Amniotic stem cell (primary cell): ENCODE data around the gene FSD2.
"Not testable (repeated sequence)": the region's sequence is repeated elsewhere in the genome, so short reads cannot be mapped to it uniquely, and the experiment has no call there.

Experiments
- DNase-seq: peaks from one replicate; lab custom pipeline; 2025; lab: John Stamatoyannopoulos, UW

FSD2 gene

GRCh38 chr15:82831894-82832600 lies 26.2 kb upstream of the FSD2 start:
- no peak for DNase-seq

DNA sequence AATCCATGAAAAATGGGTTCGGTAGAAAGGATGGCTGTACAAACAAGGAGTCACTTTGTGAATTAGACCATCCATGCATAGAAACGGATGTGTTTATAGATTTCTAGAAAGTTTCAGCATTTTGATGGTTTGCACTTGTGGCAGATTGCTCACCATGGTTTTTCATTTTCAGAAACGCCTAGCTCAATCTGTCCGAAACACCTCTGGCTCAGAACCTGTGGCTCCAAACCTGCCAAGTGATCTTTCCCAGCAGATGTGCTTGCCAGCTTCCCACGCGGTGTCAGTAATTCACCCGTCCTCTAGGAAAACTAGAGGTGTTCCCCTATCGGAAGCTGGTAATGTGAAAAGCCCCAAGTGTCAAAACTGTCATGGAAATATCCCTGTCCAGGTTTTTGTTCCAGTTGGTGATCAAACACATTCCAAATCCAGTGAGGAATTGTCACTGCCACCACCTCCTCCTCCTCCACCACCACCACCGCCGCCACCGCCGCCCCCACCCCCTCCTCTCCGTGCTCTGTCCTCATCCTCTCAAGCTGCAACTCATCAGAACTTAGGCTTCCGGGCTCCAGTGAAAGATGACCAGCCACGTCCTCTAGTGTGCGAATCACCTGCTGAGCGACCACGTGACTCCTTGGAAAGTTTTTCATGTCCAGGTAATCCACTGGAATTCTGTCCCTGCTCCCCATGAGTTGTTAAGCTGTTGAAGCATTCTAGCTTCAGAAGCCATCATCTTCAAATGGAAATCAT lies 24.7 kb upstream of the FSD2 start:
- no peak for DNase-seq

GRCh38 chr15:82829234-82829633 lies 23.4 kb upstream of the FSD2 start:
- DNase-seq, result no peak

GRCh38 chr15:82828075-82828474 lies 22.2 kb upstream of the FSD2 start:
- DNase-seq, result no peak

GRCh38 chr15:82823049-82823448 lies 17.2 kb upstream of the FSD2 start:
- no peak for DNase-seq

DNA sequence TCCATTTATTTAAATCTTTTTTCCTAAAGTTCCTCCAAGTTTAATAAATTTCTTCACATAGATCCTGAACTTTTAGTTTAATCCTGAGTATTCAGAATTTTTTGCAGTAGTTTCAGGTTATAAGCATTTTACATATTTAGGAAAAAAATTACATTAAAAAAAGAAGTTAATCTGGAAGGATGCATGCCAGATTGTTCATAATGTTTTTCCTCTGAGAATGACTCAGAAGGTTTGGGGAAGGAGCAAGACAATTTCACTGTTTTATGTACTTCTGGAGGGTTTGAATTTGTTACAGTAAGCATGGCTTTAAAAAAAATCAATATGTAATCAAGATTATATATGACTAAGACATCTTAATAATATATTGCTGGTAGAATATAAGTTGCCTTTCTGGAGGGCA lies 16.0 kb upstream of the FSD2 start:
- DNase-seq, result not testable (repeated sequence)

DNA sequence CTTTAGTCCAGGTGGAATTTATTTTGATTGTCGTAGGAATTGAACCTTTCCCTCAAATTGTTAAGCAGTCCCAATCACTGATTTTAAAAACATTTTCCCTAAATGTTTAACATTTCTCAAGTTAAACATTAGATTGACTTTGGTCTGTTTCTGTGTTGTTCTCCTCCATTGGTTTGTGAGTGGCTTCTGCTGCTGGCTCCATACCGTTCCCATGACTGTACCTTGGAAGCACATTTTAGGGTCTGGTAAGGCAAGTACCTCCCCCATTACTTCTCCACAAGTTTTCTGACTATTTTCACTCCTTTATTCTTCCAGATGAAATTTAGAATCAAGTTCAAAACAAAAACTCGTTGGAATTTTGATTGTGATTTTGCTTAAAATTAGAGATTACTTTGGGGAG lies 15.5 kb upstream of the FSD2 start:
- DNase-seq, result not testable (repeated sequence)

DNA sequence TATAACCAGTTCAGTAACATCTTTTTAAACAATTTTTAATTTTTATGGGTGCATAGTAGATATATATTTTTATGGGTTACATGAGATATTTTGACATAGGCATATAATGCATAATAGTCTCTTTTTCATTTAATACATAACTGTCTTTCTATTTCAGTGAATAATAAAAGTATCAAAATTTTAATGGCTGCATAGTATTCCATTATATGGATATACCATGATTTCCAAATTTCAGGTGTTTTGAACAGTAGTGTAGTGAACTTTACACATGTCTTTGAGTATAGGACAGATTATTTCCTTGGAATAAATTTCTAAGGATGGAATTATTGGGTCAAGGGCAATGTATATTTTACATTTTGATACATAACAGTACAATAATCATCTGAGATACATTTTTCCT lies 14.3 kb upstream of the FSD2 start:
- DNase-seq, result no peak

GRCh38 chr15:82812994-82813393 lies 7.1 kb upstream of the FSD2 start:
- no peak for DNase-seq

- DNase-seq, result no peak
These were observed 5.1 kb upstream of the FSD2 start for GRCh38 chr15:82810890-82811426.

- DNase-seq, result no peak
These were observed 4.4 kb upstream of the FSD2 start for GRCh38 chr15:82810061-82810889.

- peak; percentile 97 for DNase-seq
These were observed 3.6 kb upstream of the FSD2 start, which contains the start of gene WHAMM for GRCh38 chr15:82809308-82810060. WHAMM (plus strand) TSS chr15:82809628; CDS start chr15:82809727, 99 bp downstream.

- DNase-seq, result no peak
These were observed 2.8 kb upstream of the FSD2 start for GRCh38 chr15:82808634-82809041.

DNA sequence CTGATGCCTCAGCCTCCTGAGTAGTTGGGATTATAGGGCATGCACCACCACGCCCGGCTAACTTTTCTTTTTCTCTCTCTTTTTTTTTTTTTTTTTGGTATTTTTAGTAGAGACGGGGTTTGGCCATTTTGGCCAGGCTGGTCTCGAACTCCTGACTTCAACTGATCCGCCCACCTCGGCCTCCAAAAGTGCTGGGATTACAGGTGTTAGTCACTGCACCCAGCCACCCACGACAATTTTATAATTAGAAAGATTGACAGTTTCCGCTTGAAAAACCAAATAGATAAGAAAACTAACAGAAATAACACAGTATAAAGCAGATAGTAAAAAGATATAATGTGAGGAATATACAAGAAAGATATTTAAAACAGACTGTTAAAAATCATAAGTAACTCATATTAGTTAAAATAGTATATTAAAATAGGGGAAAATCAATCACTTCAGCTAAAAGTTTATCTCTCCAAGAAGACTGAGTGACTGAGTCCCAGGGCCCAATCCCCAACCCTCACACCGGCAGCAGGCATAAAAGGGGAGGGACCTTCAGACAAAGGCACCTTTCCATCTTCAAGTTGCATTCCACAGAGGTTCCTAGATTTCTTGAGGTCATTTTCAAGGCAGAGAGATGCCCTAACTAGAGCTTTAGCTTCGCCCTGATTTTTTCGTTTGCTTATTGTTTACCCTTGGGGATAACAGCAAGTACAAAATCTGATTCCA lies 2.2 kb upstream of the FSD2 start:
- DNase-seq, result no peak

DNA sequence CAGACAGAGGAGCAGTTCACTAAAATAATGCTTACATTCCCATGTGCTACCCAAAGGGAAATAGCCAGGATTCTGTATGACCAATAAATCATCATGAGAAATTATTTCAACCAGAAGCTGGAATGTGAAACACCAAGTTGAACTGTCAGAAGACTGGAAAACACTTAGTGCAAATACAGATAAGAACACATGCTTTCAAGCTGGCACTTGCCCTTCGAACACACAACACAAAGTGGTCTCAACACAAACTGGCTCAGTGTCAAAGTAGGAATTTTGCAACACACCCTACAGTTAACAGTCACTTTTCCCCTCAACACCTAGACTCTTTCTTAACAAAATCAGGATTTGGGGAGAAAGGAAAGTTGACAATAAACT lies 1.3 kb downstream of the FSD2 start:
- DNase-seq, result no peak

GRCh38 chr15:82803793-82804574 lies 1.9 kb downstream of the FSD2 start:
- no peak for DNase-seq

DNA sequence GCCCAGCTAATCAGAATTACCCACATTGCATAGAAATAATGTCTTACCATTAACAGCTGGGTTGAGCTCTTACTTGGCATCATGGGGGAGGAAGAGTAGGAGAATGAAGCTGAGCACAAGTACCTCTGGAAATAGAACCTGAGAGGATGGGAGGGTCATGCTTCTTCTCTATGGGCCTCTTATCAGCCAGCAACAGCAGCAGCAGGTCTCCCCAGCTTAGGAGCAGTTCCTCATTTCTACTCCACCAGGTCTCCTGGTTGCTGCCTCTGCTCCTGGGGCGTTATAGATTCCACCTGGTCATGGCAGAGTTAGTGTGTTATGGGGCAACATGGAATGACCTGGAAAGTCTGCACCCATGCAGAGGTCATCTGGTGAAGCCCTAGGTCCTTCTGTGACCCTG lies 3.4 kb downstream of the FSD2 start:
- DNase-seq, result no peak

GRCh38 chr15:82799183-82799841 lies 6.6 kb downstream of the FSD2 start:
- DNase-seq, result no peak

DNA sequence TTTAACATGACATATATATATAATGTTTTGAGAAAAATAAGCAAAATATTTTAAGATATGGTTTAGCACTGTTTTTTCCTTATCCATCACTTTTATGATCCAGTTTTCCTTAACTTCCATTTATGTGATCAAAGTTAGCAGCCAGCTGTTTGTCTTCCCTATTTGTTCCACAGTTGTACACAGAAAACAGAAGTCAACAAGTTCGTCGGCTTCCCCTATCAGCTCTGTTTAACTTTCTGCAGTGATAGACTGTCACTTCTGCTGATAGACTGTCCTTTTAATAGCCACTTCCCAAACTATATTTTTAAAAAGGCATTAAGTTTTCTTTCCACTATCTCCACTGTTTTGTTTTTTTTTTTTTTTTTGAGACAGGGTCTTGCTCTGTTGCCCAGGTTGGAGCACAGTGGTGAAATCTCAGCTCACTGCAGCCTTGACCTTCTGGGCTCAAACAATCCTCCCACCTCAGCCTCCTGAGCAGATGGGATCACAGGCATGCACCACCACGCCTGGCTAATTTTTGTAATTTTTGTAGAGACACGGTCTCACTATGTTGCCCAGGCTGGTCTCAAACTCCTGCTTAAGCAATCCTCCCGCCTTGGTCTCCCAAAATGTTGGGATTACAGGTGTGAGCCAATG lies 7.2 kb downstream of the FSD2 start:
- no peak for DNase-seq
